Sigmoid colon (tissue), 4 donors: ENCODE measurements around the gene NUP62.

Experiments
- CTCF ChIP-seq, 4 experiments: fragments of 450-650 bp in 3 of 4; fragments of 200-600 bp in 1 of 4; IDR thresholded peaks; one replicate each; pipeline ENCODE4 v1.5.1; 2016 to 2019; ENCODE audit warnings: antibody characterized with exemption in 4 of 4, mild to moderate bottlenecking in 3 of 4, moderate library complexity in 2 of 4
- EP300 ChIP-seq, 4 donors: sonication (generic); formaldehyde crosslinking; IDR thresholded peaks; one replicate each; pipeline ENCODE4 v1.6.1; 2017; ENCODE audit warnings: antibody characterized with exemption in 4 of 4

GRCh38 chr19:49950956-49951526 lies 21.7 kb upstream of the NUP62 start:
- no peak for TF ChIP-seq CTCF (IDR thresholded peaks at IDR 0.05)
- TF ChIP-seq EP300 (IDR thresholded peaks at IDR 0.05), result no peak
